ENCODE measurements around the gene CHCHD4. TPM values are rescaled to one million over a fixed set of nuclear protein-coding genes. Genes with fewer than 3 reads are reported as not detected.

The CHCHD4 gene
- total and polyA plus RNA-seq, 10 of the 15 experiments (the other 5 are each of a cell fraction or from before 2014, with no cell fraction given), result 21.0 to 46.8 (median 29.0) TPM

DNA sequence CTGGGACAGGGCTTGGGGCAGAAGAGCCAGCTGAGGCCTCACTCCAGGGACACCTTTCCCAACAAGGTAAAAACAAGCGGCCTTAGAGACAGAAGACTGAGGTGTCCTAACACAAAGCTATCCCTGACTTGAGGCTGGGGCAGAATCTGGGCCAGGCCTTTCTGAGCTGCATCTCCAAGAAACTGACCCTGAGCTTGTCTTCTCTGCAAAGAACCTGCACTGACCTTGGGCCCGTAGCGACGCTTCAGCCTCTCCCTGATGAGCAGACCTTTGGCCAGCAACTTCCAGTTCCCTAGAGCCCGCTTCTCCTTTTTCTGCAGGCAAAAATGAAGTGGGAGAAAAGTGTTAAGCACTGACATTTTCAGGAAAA is 22.4 kb upstream of the CHCHD4 start:
- H3K36me3 ChIP-seq (ENCODE audit: control insufficient read depth in 2 of 2, insufficient read depth in 2 of 2, low read length in 1 of 2), result peaks cover 7 to 10% of the 10 kb centered on the region in 2 experiments
- TF ChIP-seq RAD51 (IDR thresholded peaks at IDR 0.05), result no peak
- TF ChIP-seq BCL11A (IDR thresholded peaks at IDR 0.05; ENCODE audit: low read depth, low read length), result no peak
- TF ChIP-seq SUZ12 (IDR thresholded peaks at IDR 0.05; ENCODE audit: unreplicated experiment), result no peak
- TF ChIP-seq, protein P1, sequence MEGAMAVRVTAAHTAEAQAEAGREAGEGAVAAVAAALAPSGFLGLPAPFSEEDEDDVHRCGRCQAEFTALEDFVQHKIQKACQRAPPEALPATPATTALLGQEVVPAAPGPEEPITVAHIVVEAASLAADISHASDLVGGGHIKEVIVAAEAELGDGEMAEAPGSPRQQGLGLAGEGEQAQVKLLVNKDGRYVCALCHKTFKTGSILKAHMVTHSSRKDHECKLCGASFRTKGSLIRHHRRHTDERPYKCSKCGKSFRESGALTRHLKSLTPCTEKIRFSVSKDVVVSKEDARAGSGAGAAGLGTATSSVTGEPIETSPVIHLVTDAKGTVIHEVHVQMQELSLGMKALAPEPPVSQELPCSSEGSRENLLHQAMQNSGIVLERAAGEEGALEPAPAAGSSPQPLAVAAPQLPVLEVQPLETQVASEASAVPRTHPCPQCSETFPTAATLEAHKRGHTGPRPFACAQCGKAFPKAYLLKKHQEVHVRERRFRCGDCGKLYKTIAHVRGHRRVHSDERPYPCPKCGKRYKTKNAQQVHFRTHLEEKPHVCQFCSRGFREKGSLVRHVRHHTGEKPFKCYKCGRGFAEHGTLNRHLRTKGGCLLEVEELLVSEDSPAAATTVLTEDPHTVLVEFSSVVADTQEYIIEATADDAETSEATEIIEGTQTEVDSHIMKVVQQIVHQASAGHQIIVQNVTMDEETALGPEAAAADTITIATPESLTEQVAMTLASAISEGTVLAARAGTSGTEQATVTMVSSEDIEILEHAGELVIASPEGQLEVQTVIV (IDR thresholded peaks at IDR 0.05; ENCODE audit: borderline replicate concordance, partially characterized antibody), result no peak
- no peak for TF ChIP-seq ZBED1 (IDR thresholded peaks at IDR 0.05; ENCODE audit: borderline replicate concordance)
- TF ChIP-seq MXI1 (IDR thresholded peaks at IDR 0.05; ENCODE audit: low read depth, low read length), result no peak
- no peak for TF ChIP-seq BACH1 (IDR thresholded peaks at IDR 0.05; ENCODE audit: borderline replicate concordance)
- TF ChIP-seq CBX3 (IDR thresholded peaks at IDR 0.05; ENCODE audit: borderline replicate concordance, low read depth), result no peak
- no peak for TF ChIP-seq ZNF24 (IDR thresholded peaks at IDR 0.05)
- TF ChIP-seq BHLHE40 (IDR thresholded peaks at IDR 0.05; ENCODE audit: borderline replicate concordance in 1 of 2, low read depth in 2 of 2, low read length in 1 of 2), result no peak
- TF ChIP-seq WRNIP1 (IDR thresholded peaks at IDR 0.05; ENCODE audit: borderline replicate concordance, low read depth, low read length), result no peak
- TF ChIP-seq, protein P2, sequence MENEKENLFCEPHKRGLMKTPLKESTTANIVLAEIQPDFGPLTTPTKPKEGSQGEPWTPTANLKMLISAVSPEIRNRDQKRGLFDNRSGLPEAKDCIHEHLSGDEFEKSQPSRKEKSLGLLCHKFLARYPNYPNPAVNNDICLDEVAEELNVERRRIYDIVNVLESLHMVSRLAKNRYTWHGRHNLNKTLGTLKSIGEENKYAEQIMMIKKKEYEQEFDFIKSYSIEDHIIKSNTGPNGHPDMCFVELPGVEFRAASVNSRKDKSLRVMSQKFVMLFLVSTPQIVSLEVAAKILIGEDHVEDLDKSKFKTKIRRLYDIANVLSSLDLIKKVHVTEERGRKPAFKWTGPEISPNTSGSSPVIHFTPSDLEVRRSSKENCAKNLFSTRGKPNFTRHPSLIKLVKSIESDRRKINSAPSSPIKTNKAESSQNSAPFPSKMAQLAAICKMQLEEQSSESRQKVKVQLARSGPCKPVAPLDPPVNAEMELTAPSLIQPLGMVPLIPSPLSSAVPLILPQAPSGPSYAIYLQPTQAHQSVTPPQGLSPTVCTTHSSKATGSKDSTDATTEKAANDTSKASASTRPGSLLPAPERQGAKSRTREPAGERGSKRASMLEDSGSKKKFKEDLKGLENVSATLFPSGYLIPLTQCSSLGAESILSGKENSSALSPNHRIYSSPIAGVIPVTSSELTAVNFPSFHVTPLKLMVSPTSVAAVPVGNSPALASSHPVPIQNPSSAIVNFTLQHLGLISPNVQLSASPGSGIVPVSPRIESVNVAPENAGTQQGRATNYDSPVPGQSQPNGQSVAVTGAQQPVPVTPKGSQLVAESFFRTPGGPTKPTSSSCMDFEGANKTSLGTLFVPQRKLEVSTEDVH (IDR thresholded peaks at IDR 0.05; ENCODE audit: low read depth, partially characterized antibody), result no peak
- TF ChIP-seq SIN3A (IDR thresholded peaks at IDR 0.05; ENCODE audit: low read depth, low read length), result no peak
- no peak for TF ChIP-seq ATF7 (IDR thresholded peaks at IDR 0.05; ENCODE audit: low read depth)
- TF ChIP-seq TARDBP (IDR thresholded peaks at IDR 0.05; ENCODE audit: borderline replicate concordance), result no peak
- TF ChIP-seq, protein P3, sequence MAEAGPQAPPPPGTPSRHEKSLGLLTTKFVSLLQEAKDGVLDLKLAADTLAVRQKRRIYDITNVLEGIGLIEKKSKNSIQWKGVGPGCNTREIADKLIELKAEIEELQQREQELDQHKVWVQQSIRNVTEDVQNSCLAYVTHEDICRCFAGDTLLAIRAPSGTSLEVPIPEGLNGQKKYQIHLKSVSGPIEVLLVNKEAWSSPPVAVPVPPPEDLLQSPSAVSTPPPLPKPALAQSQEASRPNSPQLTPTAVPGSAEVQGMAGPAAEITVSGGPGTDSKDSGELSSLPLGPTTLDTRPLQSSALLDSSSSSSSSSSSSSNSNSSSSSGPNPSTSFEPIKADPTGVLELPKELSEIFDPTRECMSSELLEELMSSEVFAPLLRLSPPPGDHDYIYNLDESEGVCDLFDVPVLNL (IDR thresholded peaks at IDR 0.05; ENCODE audit: low read depth, low read length), result no peak
- no peak for TF ChIP-seq YBX1 (IDR thresholded peaks at IDR 0.05)
- TF ChIP-seq, protein P4, sequence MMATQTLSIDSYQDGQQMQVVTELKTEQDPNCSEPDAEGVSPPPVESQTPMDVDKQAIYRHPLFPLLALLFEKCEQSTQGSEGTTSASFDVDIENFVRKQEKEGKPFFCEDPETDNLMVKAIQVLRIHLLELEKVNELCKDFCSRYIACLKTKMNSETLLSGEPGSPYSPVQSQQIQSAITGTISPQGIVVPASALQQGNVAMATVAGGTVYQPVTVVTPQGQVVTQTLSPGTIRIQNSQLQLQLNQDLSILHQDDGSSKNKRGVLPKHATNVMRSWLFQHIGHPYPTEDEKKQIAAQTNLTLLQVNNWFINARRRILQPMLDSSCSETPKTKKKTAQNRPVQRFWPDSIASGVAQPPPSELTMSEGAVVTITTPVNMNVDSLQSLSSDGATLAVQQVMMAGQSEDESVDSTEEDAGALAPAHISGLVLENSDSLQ (IDR thresholded peaks at IDR 0.05), result no peak
- no peak for TF ChIP-seq PAX8 (IDR thresholded peaks at IDR 0.05)
- TF ChIP-seq GABPA (IDR thresholded peaks at IDR 0.05; ENCODE audit: low read depth), result no peak
- ChIA-PET CTCF (no interaction called here), SMC1A (ENCODE audit: uncharacterized antibody, unreplicated experiment) (interaction anchor here (0.9 kb wide), 1 partner anchor 22 kb away, joined by 3 read pairs; no protein-coding TSS in a partner anchor), RAD21 (ENCODE audit: unreplicated experiment) (no interaction called here), POLR2A (no interaction called here)
- H3K9ac ChIP-seq (ENCODE audit: control insufficient read depth, insufficient read depth, low read length), result no peak overlapping the region
- H3K27me3 ChIP-seq (replicated peaks in 1 of 2; ENCODE audit: control insufficient read depth in 2 of 2, insufficient read depth in 2 of 2, low read length in 1 of 2), result no peaks in the 10 kb centered on the region
- no peak overlapping the region for H3K4me2 ChIP-seq (ENCODE audit: control insufficient read depth, insufficient read depth)
- H2AFZ ChIP-seq (ENCODE audit: control insufficient read depth, low read depth, low read length), result no peak overlapping the region
- peaks cover 16% of the 10 kb centered on the region for H3K4me1 ChIP-seq (ENCODE audit: control insufficient read depth, insufficient read depth, low read length)
- no peaks in the 10 kb centered on the region for H3K9me3 ChIP-seq (replicated peaks; ENCODE audit: control insufficient read depth, insufficient read depth, low read length)
- 95% methylated on average over 5 of the region's 5 CpGs for WGBS (ENCODE audit: insufficient coverage, insufficient replicate concordance, low lambda C conversion rate, missing lambda C conversion rate)
- H4K20me1 ChIP-seq (ENCODE audit: control insufficient read depth, insufficient read depth), result no peaks in the 10 kb centered on the region
- in situ Hi-C loops (cut with MboI), result no loop called here
- no peak for ATAC-seq
- intact Hi-C loops (cut with micrococcal nuclease; ENCODE audit: unreplicated experiment), result no loop called here
- no peaks in the 10 kb centered on the region for H3K79me2 ChIP-seq (ENCODE audit: control insufficient read depth, insufficient read depth, low read length)
- H3K27ac ChIP-seq (ENCODE audit: control insufficient read depth, insufficient read depth), result no peak overlapping the region
- no peak for FAIRE-seq
- no peak for DNase-seq (ENCODE audit: low read depth, low spot score)
- no TSS peak for BruUV-seq (replicated peaks)
- H3K4me3 ChIP-seq, result no peak overlapping the region

Data from GM12878 (cell line).